HCT116 (cell line): Measurements from ENCODE around the gene MAVS. TPM values are rescaled to one million over a fixed set of nuclear protein-coding genes. Genes with fewer than 3 reads are reported as not detected.

Experiments used
- ATAC-seq: fragments of 200-7000 bp; cut with Tn5 transposase; 2 replicates; pipeline ENCODE4 v1.9.1; 2020; ENCODE audit warnings: mild to moderate bottlenecking, moderate library complexity
- BruUV-seq: library from RNA; stranded (reverse); fragments of 400-500 nt; replicated peaks from 2 replicates; lab custom pipeline; 2021; lab: Mats Ljungman, UMichigan
- CTCF ChIA-PET: fragments of 300-600 bp; sonication (Branson Sonifier 250); formaldehyde crosslinking; loops from one replicate; lab custom pipeline; 2021; ENCODE audit warnings: antibody characterized with exemption; lab: Charles Lee
- POLR2A ChIA-PET: fragments of 300-600, 350-600 bp; sonication (Branson Sonifier 250); formaldehyde crosslinking; loops from one replicate; lab custom pipeline; 2021; ENCODE audit warnings: antibody characterized with exemption; lab: Charles Lee
- RAD21 ChIA-PET, 2 experiments: fragments of 300-600 bp; sonication (Branson Sonifier 250); formaldehyde crosslinking; loops; one replicate each; lab custom pipeline; 2023; ENCODE audit warnings: low total read pairs in 2 of 2; ENCODE audit not compliant: uncharacterized antibody in 2 of 2, unreplicated experiment in 2 of 2, low non-redundant PET in 1 of 2; lab: Charles Lee
- DNase-seq: peaks from one replicate; pipeline ENCODE4 v3.0.0-alpha.2; 2010; ENCODE audit warnings: low read depth, low spot score
- H2AFZ ChIP-seq: fragments of 200-600 bp; shearing (Covaris generic), sonication (generic); 2 replicates; pipeline ENCODE4 v1.6.1; 2017; ENCODE audit warnings: low read depth, mixed run types, mixed read lengths, antibody characterized with exemption, low read length; ENCODE audit not compliant: poor library complexity, severe bottlenecking
- H3K27ac ChIP-seq: 2 replicates; pipeline ENCODE4 v1.5.1; 2012; ENCODE audit warnings: low read depth, low read length
- H3K27me3 ChIP-seq: fragments of 200-600 bp; sonication (generic); 2 replicates; pipeline ENCODE4 v1.6.1; 2016; ENCODE audit warnings: mixed run types, low read length, mixed read lengths; ENCODE audit not compliant: insufficient read depth
- H3K36me3 ChIP-seq, 2 experiments: fragments of 200-500 bp in 1 of 2; fragments of 200-600 bp in 1 of 2; sonication (Bioruptor generic) in 1 of 2; sonication (generic) in 1 of 2; 2 replicates each; pipeline versions ENCODE4 v1.5.1 to v1.6.1; 2014 to 2016; ENCODE audit warnings: low read length in 2 of 2, inconsistent platforms in 1 of 2, mixed read lengths in 1 of 2, mixed run types in 1 of 2; ENCODE audit not compliant: insufficient read depth in 2 of 2, control insufficient read depth in 1 of 2
- H3K4me1 ChIP-seq, 2 experiments: fragments of 200-600 bp in 1 of 2; sonication (generic) in 1 of 2; 2 replicates each; pipeline versions ENCODE4 v1.5.1 to v1.6.1; 2012 to 2017; ENCODE audit warnings: low read length in 2 of 2, inconsistent platforms in 1 of 2, mild to moderate bottlenecking in 1 of 2, mixed read lengths in 1 of 2, mixed run types in 1 of 2, moderate library complexity in 1 of 2; ENCODE audit not compliant: insufficient read depth in 2 of 2, control insufficient read depth in 1 of 2
- H3K4me2 ChIP-seq: fragments of 200-600 bp; sonication (generic); 2 replicates; pipeline ENCODE4 v1.6.1; 2017; ENCODE audit warnings: mixed run types, low read length, mixed read lengths
- H3K4me3 ChIP-seq, 2 experiments: fragments of 200-600 bp in 1 of 2; sonication (generic) in 1 of 2; replicated peaks in 1 of 2; 2 replicates each; pipeline ENCODE4 v1.5.1; 2011 to 2016; ENCODE audit warnings: low read length in 2 of 2, control low read depth in 1 of 2, low read depth in 1 of 2, mild to moderate bottlenecking in 1 of 2, mixed read lengths in 1 of 2, mixed run types in 1 of 2
- H3K79me2 ChIP-seq: fragments of 200-600 bp; sonication (generic); 2 replicates; pipeline ENCODE4 v1.6.1; 2017; ENCODE audit warnings: mild to moderate bottlenecking, mixed run types, low read length, moderate library complexity, mixed read lengths; ENCODE audit not compliant: insufficient read depth
- H3K9ac ChIP-seq: fragments of 200-600 bp; sonication (generic); 2 replicates; pipeline ENCODE4 v1.6.1; 2016; ENCODE audit warnings: low read length, mixed read lengths
- H3K9me2 ChIP-seq: fragments of 200-600 bp; sonication (generic), shearing (Covaris generic); 2 replicates; pipeline ENCODE4 v1.6.1; 2017; ENCODE audit warnings: mixed run types, mild to moderate bottlenecking, moderate library complexity; ENCODE audit not compliant: insufficient read depth
- H3K9me3 ChIP-seq, 2 experiments: fragments of 200-500 bp in 1 of 2; fragments of 200-600 bp in 1 of 2; sonication (Bioruptor generic) in 1 of 2; sonication (generic) in 1 of 2; 2 replicates each; pipeline ENCODE4 v1.6.1; 2014 to 2017; ENCODE audit warnings: low read length in 2 of 2, mixed read lengths in 2 of 2, inconsistent platforms in 1 of 2, low read depth in 1 of 2, mild to moderate bottlenecking in 1 of 2, mixed run types in 1 of 2, moderate library complexity in 1 of 2; ENCODE audit not compliant: control insufficient read depth in 1 of 2, insufficient read depth in 1 of 2
- H4K20me1 ChIP-seq: fragments of 200-600 bp; sonication (generic), shearing (Covaris generic); 2 replicates; pipeline ENCODE4 v1.6.1; 2017; ENCODE audit warnings: mixed run types, mild to moderate bottlenecking, moderate library complexity; ENCODE audit not compliant: insufficient read depth
- ATF3 ChIP-seq: IDR thresholded peaks from 2 replicates; pipeline ENCODE4 v1.6.1; 2012
- CBX3 ChIP-seq: IDR thresholded peaks from 2 replicates; pipeline ENCODE4 v1.6.1; 2012; ENCODE audit warnings: low read depth
- CEBPB ChIP-seq: IDR thresholded peaks from 2 replicates; pipeline ENCODE4 v1.6.1; 2012; ENCODE audit warnings: low read depth
- EZH2 ChIP-seq: fragments of 200-600 bp; sonication (generic); IDR thresholded peaks from 2 replicates; pipeline ENCODE4 v1.6.1; 2017; ENCODE audit warnings: antibody characterized with exemption, mixed run types
- JUND ChIP-seq: IDR thresholded peaks from 2 replicates; pipeline ENCODE4 v1.6.1; 2012
- POLR2A ChIP-seq: IDR thresholded peaks from 2 replicates; pipeline ENCODE4 v1.7.0; 2011; ENCODE audit warnings: borderline replicate concordance; ENCODE audit not compliant: insufficient read depth, insufficient read length; ENCODE audit errors: extremely low read depth
- POLR2AphosphoS5 ChIP-seq: IDR thresholded peaks from 2 replicates; pipeline ENCODE4 v1.6.1; 2011; ENCODE audit warnings: mild to moderate bottlenecking, low read depth, low read length, moderate library complexity
- RAD21 ChIP-seq: IDR thresholded peaks from 2 replicates; pipeline ENCODE4 v1.6.1; 2012; ENCODE audit warnings: low read depth, mild to moderate bottlenecking
- SIN3A ChIP-seq: IDR thresholded peaks from 2 replicates; pipeline ENCODE4 v1.6.1; 2012; ENCODE audit warnings: low read depth
- SP1 ChIP-seq: IDR thresholded peaks from 2 replicates; pipeline ENCODE4 v1.6.1; 2012; ENCODE audit warnings: low read depth
- TCF7L2 ChIP-seq: IDR thresholded peaks from 2 replicates; pipeline ENCODE4 v1.7.0; 2011; ENCODE audit warnings: borderline replicate concordance, inconsistent platforms; ENCODE audit not compliant: insufficient read depth, insufficient read length; ENCODE audit errors: extremely low read depth
- YY1 ChIP-seq: IDR thresholded peaks from 2 replicates; pipeline ENCODE4 v1.6.1; 2011; ENCODE audit warnings: low read length, low read depth, moderate library complexity, mild to moderate bottlenecking; ENCODE audit not compliant: insufficient replicate concordance; ENCODE audit errors: extremely low read depth
- intact Hi-C: fragments of 100-400 bp; cut with micrococcal nuclease; formaldehyde crosslinking; loops from 2 replicates; pipeline ENCODE4 v1.10.0; 2022
- total RNA-seq: library from RNA; stranded (reverse); gene quantifications from one replicate; pipeline ENCODE4 v1.2.1, GENCODE V29; 2021; ENCODE audit not compliant: unreplicated experiment
- TF ChIP-seq, protein P1 (sequence below): IDR thresholded peaks from 2 replicates; pipeline ENCODE4 v1.6.1; 2011; ENCODE audit warnings: mild to moderate bottlenecking, low read length, moderate library complexity; ENCODE audit not compliant: insufficient replicate concordance; ENCODE audit errors: extremely low read depth
- TF ChIP-seq, protein P2 (sequence below): IDR thresholded peaks from 2 replicates; pipeline ENCODE4 v1.6.1; 2012
- TF ChIP-seq, protein P3 (sequence below): IDR thresholded peaks from 2 replicates; pipeline ENCODE4 v1.6.1; 2012; ENCODE audit warnings: low read depth

The MAVS gene
- total RNA-seq, 1 experiment from 2014 or later = 60.1 TPM

DNA sequence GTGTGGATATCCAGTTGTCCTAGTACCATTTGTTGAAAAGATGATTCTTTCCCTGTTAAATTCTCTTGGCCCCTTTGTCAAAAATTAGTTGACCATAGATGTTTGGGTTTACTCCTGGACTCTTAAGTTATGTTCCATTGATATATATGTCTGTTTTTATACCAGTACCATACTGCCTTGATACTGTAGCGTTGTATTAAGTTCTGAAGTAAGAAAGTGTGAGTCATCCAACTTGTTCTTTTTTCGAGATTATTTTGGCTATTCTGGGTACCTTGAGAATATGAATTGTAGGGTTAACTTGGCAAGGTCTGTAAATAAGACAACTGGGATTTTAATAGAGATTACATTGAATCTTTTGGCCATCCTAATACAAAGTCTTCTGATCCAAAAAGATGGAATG is 69.1 kb downstream of the MAVS start:
- RAD21 ChIA-PET = no interaction called here
- no peak overlapping the region for H3K4me3 ChIP-seq
- H3K36me3 ChIP-seq = peaks cover 35 to 56% of the 10 kb centered on the region in 2 experiments
- peaks cover 93% of the 10 kb centered on the region for H3K79me2 ChIP-seq
- H2AFZ ChIP-seq = no peak overlapping the region
- intact Hi-C loops = no loop called here
- no peak overlapping the region for H3K9ac ChIP-seq
- H3K9me3 ChIP-seq = no peaks in the 10 kb centered on the region
- H3K4me2 ChIP-seq = no peak overlapping the region
- no peak for TF ChIP-seq SP1
- no peak for TF ChIP-seq SIN3A
- no peak for TF ChIP-seq TCF7L2
- TF ChIP-seq, all 23 proteins: peak for 0
- POLR2A ChIA-PET = interaction anchor here (0.6 kb wide), 1 partner anchor 11 kb away, joined by 3 read pairs; no protein-coding TSS in a partner anchor
- H4K20me1 ChIP-seq = peaks cover 25% of the 10 kb centered on the region; the same call in 1 of the 2 replicates
- H3K9me2 ChIP-seq = no peaks in the 10 kb centered on the region
- H3K4me1 ChIP-seq = no peaks in the 10 kb centered on the region
- H3K27ac ChIP-seq = no peak overlapping the region
- DNase-seq (no peak), ATAC-seq (no peak)
- no TSS peak for BruUV-seq
- CTCF ChIA-PET = no interaction called here
- no peaks in the 10 kb centered on the region for H3K27me3 ChIP-seq

- ChIA-PET POLR2A (no interaction called here), RAD21 (no interaction called here), CTCF (no interaction called here)
- Histone ChIP-seq H3K27me3 (no peaks in the 10 kb centered on the region), H3K9ac (no peak overlapping the region), H3K9me3 (no peaks in the 10 kb centered on the region), H3K4me2 (no peak overlapping the region), H2AFZ (no peak overlapping the region), H3K4me1 (no peaks in the 10 kb centered on the region), H3K4me3 (no peak overlapping the region), H4K20me1 (peaks cover 25% of the 10 kb centered on the region; the same call in 1 of the 2 replicates), H3K79me2 (peaks cover 93% of the 10 kb centered on the region), H3K36me3 (peaks cover 34 to 50% of the 10 kb centered on the region in 2 experiments), H3K9me2 (no peaks in the 10 kb centered on the region), H3K27ac (no peak overlapping the region)
- no TSS peak for BruUV-seq
- DNase-seq (no peak), ATAC-seq (no peak)
- intact Hi-C loops = no loop called here
- no peak for TF ChIP-seq POLR2AphosphoS5
- TF ChIP-seq, protein P1, sequence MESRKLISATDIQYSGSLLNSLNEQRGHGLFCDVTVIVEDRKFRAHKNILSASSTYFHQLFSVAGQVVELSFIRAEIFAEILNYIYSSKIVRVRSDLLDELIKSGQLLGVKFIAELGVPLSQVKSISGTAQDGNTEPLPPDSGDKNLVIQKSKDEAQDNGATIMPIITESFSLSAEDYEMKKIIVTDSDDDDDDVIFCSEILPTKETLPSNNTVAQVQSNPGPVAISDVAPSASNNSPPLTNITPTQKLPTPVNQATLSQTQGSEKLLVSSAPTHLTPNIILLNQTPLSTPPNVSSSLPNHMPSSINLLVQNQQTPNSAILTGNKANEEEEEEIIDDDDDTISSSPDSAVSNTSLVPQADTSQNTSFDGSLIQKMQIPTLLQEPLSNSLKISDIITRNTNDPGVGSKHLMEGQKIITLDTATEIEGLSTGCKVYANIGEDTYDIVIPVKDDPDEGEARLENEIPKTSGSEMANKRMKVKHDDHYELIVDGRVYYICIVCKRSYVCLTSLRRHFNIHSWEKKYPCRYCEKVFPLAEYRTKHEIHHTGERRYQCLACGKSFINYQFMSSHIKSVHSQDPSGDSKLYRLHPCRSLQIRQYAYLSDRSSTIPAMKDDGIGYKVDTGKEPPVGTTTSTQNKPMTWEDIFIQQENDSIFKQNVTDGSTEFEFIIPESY = no peak
- TF ChIP-seq JUND = no peak
- no peak for TF ChIP-seq ATF3
- no peak for TF ChIP-seq RAD21
- TF ChIP-seq POLR2A = no peak
- no peak for TF ChIP-seq CEBPB
- no peak for TF ChIP-seq YY1
- TF ChIP-seq, protein P2, sequence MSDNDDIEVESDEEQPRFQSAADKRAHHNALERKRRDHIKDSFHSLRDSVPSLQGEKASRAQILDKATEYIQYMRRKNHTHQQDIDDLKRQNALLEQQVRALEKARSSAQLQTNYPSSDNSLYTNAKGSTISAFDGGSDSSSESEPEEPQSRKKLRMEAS = no peak
- no peak for TF ChIP-seq EZH2
- no peak for TF ChIP-seq CBX3
- TF ChIP-seq, protein P3, sequence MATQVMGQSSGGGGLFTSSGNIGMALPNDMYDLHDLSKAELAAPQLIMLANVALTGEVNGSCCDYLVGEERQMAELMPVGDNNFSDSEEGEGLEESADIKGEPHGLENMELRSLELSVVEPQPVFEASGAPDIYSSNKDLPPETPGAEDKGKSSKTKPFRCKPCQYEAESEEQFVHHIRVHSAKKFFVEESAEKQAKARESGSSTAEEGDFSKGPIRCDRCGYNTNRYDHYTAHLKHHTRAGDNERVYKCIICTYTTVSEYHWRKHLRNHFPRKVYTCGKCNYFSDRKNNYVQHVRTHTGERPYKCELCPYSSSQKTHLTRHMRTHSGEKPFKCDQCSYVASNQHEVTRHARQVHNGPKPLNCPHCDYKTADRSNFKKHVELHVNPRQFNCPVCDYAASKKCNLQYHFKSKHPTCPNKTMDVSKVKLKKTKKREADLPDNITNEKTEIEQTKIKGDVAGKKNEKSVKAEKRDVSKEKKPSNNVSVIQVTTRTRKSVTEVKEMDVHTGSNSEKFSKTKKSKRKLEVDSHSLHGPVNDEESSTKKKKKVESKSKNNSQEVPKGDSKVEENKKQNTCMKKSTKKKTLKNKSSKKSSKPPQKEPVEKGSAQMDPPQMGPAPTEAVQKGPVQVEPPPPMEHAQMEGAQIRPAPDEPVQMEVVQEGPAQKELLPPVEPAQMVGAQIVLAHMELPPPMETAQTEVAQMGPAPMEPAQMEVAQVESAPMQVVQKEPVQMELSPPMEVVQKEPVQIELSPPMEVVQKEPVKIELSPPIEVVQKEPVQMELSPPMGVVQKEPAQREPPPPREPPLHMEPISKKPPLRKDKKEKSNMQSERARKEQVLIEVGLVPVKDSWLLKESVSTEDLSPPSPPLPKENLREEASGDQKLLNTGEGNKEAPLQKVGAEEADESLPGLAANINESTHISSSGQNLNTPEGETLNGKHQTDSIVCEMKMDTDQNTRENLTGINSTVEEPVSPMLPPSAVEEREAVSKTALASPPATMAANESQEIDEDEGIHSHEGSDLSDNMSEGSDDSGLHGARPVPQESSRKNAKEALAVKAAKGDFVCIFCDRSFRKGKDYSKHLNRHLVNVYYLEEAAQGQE = no peak
Measured at GRCh38 chr20:3916364-3916763, 69.7 kb downstream of the MAVS start.
